ENCODE results near the gene FBXO17. TPM values are rescaled to one million over a fixed set of nuclear protein-coding genes. Genes with fewer than 3 reads are reported as not detected.
"Not testable (repeated sequence)": the region's sequence is repeated elsewhere in the genome, so short reads cannot be mapped to it uniquely, and the experiment has no call there.

FBXO17 gene
- total RNA-seq, 1 donor from 2014 or later: 77.3 TPM

DNA sequence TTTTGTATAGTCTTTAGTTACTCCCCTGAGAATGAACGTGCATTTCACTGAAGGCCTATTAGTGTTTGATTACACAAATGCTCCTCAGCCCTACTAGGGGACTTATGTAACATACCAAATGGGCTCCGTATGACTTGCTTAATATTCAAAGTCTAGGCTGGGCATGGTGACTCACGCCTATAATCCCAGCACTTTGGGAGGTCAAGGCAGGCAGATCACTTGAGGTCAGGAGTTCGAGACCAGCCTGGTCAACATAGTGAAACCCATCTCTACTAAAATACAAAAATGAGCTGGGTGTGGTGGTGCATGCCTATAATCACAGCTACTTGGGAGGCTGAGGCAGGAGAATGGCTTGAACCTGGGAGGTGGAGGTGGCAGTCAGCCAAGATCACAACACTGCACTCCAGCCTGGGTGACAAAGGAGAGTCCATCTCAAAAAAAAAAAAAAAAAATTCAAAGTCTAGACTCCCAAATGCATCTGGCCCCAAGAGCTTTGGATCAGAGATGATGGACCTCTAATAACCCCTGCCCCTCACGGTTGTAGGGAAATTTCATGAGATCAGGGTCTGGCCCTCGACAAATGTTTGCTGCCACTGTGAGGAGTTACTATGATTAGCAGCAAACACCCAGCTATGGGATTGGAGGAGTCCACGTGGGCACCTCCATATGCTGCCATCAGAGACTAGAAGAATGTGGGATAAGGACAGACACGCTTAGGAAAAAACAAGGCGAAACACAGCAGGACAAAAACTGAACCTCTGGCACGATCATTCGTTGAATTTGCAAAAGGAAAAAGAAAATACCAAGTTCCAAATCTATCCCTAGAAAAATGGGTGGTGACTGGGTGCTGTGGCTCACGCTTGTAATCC lies 4.6 kb downstream of the FBXO17 start:
- H3K27me3 Mint-ChIP-seq (ENCODE audit: low read depth): no peaks in the 10 kb centered on the region
- H3K27ac Mint-ChIP-seq: no peak overlapping the region
- no peaks in the 10 kb centered on the region for H3K9me3 Mint-ChIP-seq
- DNase-seq (ENCODE audit: low spot score in 2 of 2, unreplicated experiment in 2 of 2): no peak
- TF ChIP-seq CTCF (IDR thresholded peaks at IDR 0.05; ENCODE audit: unreplicated experiment): no peak
- peaks cover 10% of the 10 kb centered on the region for H3K4me1 Mint-ChIP-seq
- H3K36me3 Mint-ChIP-seq: peaks cover 24% of the 10 kb centered on the region
- no peak overlapping the region for H3K4me3 Mint-ChIP-seq

- H3K4me3 Mint-ChIP-seq; H3K4me1 Mint-ChIP-seq; DNase-seq (ENCODE audit: low spot score in 2 of 2, unreplicated experiment in 2 of 2); H3K9me3 Mint-ChIP-seq; H3K27ac Mint-ChIP-seq; H3K27me3 Mint-ChIP-seq (ENCODE audit: low read depth): not testable (repeated sequence)
- peaks cover 20% of the 10 kb centered on the region for H3K36me3 Mint-ChIP-seq
These were observed 9.4 kb downstream of the FBXO17 start for GRCh38 chr19:38966149-38966548.

DNA sequence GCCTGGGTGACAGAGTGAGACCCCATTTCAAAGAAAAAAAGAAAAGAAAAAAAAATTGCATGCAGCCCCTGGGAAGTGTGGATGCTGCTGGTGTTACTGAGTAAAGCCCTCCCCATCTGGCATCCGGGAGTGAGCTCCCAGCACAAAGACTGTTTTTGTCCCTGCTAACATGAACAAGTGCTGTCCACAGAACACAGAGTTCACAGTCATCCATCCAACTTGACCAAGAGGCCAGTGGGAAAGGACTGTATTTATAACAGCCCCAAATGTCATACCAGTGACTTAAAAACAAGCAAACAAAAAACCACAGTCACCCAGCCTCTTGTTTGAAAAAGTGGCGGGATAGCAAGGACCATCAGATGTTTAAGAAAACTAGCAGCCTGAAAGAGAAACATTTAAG lies 10.8 kb downstream of the FBXO17 start:
- Mint-ChIP-seq H3K9me3 (no peaks in the 10 kb centered on the region), H3K4me1 (peaks cover 6% of the 10 kb centered on the region), H3K27me3 (ENCODE audit: low read depth) (no peaks in the 10 kb centered on the region), H3K27ac (no peak overlapping the region), H3K4me3 (no peak overlapping the region), H3K36me3 (peaks cover 18% of the 10 kb centered on the region)
- DNase-seq (ENCODE audit: low spot score in 2 of 2, unreplicated experiment in 2 of 2): no peak
- TF ChIP-seq CTCF (IDR thresholded peaks at IDR 0.05; ENCODE audit: unreplicated experiment): no peak

GRCh38 chr19:38959618-38960017 lies 15.9 kb downstream of the FBXO17 start:
- peaks cover 6% of the 10 kb centered on the region for H3K4me1 Mint-ChIP-seq
- H3K27me3 Mint-ChIP-seq (ENCODE audit: low read depth): no peaks in the 10 kb centered on the region
- no peaks in the 10 kb centered on the region for H3K9me3 Mint-ChIP-seq
- H3K4me3 Mint-ChIP-seq: no peak overlapping the region
- H3K27ac Mint-ChIP-seq: no peak overlapping the region
- TF ChIP-seq CTCF (IDR thresholded peaks at IDR 0.05; ENCODE audit: unreplicated experiment): no peak
- no peak for DNase-seq (ENCODE audit: low spot score in 2 of 2, unreplicated experiment in 2 of 2)
- peaks cover 9% of the 10 kb centered on the region for H3K36me3 Mint-ChIP-seq

DNA sequence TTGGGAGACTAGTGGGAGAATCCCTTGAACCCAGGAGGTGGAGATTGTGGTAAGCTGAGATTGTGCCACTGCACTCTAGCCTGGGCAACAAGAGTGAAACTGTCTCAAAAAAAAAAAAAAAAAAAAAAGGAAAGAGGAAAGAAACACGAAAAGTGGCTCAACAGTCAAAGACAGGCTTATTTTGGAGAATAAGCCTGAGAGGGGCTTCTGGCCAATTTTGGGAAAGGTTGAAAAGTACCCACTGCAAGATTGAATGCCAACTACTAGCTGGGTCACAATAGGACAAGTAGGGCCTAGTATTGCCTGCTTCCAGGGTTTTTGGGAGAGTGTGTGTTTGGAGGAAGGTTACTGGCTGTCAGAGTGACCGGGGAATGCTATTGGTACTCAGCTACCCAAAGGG lies 17.2 kb downstream of the FBXO17 start:
- TF ChIP-seq CTCF (IDR thresholded peaks at IDR 0.05; ENCODE audit: unreplicated experiment): no peak
- H3K4me3 Mint-ChIP-seq: no peak overlapping the region
- peaks cover 6% of the 10 kb centered on the region for H3K4me1 Mint-ChIP-seq
- no peaks in the 10 kb centered on the region for H3K9me3 Mint-ChIP-seq
- peaks cover 10% of the 10 kb centered on the region for H3K36me3 Mint-ChIP-seq
- H3K27ac Mint-ChIP-seq: no peak overlapping the region
- no peaks in the 10 kb centered on the region for H3K27me3 Mint-ChIP-seq (ENCODE audit: low read depth)
- no peak for DNase-seq (ENCODE audit: low spot score in 2 of 2, unreplicated experiment in 2 of 2)

DNA sequence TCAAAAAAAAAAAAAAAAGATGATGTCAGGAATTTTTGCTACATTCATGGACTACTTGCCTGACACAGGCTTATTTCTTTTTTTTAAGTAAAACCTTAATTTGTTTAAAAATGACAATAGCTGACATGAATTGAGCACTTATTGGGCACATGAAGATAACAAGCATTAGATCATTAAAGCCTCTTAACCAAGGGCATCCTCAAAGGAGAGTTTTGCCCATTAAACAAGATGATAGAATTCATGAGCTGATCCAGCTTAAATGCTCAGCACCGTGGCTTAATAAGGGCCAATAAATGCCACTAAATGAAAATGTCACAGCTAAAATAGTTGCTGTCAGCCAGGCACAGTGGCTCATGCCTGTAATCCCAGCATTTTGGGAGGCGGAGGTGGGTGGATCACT lies 19.3 kb downstream of the FBXO17 start:
- DNase-seq (ENCODE audit: low spot score in 2 of 2, unreplicated experiment in 2 of 2): no peak
- Mint-ChIP-seq H3K36me3 (peaks cover 17% of the 10 kb centered on the region), H3K4me3 (no peak overlapping the region), H3K9me3 (no peaks in the 10 kb centered on the region), H3K27ac (no peak overlapping the region), H3K4me1 (peaks cover 5% of the 10 kb centered on the region), H3K27me3 (ENCODE audit: low read depth) (no peaks in the 10 kb centered on the region)
- TF ChIP-seq CTCF (IDR thresholded peaks at IDR 0.05; ENCODE audit: unreplicated experiment): no peak

Data from mesothelial cell of epicardium (in vitro differentiated cells).